Measurements from ENCODE around the gene CMIP. TPM values are rescaled to one million over a fixed set of nuclear protein-coding genes. Genes with fewer than 3 reads are reported as not detected.

The CMIP gene
- total RNA-seq, 1 donor: 15.7 TPM

GRCh38 chr16:81696166-81696960, 251.8 kb downstream of the CMIP start:
- DNase-seq (ENCODE audit: low read depth): no peak
- H3K4me3 ChIP-seq (ENCODE audit: low read depth, low read length): no peak overlapping the region
- no peak for TF ChIP-seq CTCF (IDR thresholded peaks at IDR 0.05; ENCODE audit: insufficient read depth, low read length)

DNA sequence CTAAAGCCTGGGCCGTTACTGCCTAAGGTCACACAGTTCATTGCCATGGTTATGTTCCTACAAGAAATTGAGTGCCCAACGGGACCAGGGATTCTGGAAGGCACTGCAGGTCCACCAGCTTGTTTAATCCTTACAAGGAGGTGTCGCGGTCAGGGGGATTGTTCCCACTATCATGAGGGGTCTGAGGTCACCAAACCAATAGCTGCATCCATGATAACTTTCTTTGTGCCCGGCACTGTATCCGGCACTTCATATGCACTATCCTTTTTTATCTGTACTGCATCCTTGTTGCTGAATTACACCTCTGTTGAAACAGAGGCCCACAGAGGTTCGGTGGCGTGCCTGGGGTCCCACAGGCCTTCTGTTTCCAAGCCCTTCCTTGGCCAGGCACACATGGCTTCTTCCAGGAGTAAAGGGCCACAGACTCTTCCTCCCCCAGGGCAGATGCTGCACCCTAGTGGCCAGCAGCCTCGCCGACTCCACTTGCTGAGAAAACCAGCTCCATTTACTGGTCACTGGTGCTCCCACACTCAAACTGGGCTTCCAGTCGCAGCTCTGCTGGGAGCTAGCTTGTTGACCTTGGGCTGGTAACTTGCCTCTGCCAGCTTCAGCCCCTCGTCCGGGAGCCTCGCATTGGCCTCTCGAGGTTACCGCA, 252.5 kb downstream of the CMIP start:
- no peak overlapping the region for H3K4me3 ChIP-seq (ENCODE audit: low read depth, low read length)
- DNase-seq (ENCODE audit: low read depth): peak; percentile 43
- TF ChIP-seq CTCF (IDR thresholded peaks at IDR 0.05; ENCODE audit: insufficient read depth, low read length): peak; percentile 65

GRCh38 chr16:81697616-81698309, 253.2 kb downstream of the CMIP start:
- no peak for DNase-seq (ENCODE audit: low read depth)
- no peak overlapping the region for H3K4me3 ChIP-seq (ENCODE audit: low read depth, low read length)
- TF ChIP-seq CTCF (IDR thresholded peaks at IDR 0.05; ENCODE audit: insufficient read depth, low read length): no peak

DNA sequence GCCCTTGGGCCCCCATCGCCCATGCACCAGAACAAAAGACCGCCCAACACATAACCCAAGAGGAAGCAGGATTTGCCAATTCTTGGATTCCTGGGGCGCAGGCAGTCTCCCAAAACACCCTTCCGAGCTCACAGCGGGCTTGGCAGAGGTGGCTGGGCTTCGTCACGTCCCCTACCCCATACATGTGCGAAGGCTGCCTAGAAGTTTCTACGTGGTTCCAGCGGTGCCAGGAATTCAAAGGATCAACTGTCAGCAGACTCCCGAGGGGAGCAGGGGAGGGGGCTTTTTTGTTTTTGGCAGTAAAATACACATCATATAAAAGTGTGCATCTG, 253.7 kb downstream of the CMIP start:
- no peak for TF ChIP-seq CTCF (IDR thresholded peaks at IDR 0.05; ENCODE audit: insufficient read depth, low read length)
- no peak for DNase-seq (ENCODE audit: low read depth)
- H3K4me3 ChIP-seq (ENCODE audit: low read depth, low read length): no peak overlapping the region

DNA sequence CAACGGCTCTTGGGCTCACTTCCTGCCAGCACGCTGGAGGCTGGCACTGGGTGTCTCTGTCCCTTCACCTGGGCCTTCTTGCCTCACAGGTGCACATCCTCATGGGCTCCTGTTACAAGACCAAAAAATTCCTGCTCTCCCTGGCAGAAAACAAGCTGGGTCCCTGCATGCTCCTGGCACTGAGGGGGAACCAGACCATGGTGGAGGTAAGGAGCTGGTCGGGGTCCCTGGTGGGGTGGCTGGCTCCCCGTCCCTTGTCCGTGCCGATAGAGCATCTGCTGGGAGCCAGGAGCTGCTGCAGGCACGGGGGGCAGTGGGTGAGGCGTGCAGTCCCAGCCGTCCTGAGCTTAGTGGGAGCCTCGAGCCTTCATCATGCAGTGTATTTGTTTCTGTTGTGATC, 255.0 kb downstream of the CMIP start:
- no peak for TF ChIP-seq CTCF (IDR thresholded peaks at IDR 0.05; ENCODE audit: insufficient read depth, low read length)
- H3K4me3 ChIP-seq (ENCODE audit: low read depth, low read length): no peak overlapping the region
- DNase-seq (ENCODE audit: low read depth): no peak

- no peak for DNase-seq (ENCODE audit: low read depth)
- TF ChIP-seq CTCF (IDR thresholded peaks at IDR 0.05; ENCODE audit: insufficient read depth, low read length): no peak
- no peak overlapping the region for H3K4me3 ChIP-seq (ENCODE audit: low read depth, low read length)
Observed at GRCh38 chr16:81700071-81700779, 255.6 kb downstream of the CMIP start.
